ENCODE results near the gene BANK1. TPM values are rescaled to one million over a fixed set of nuclear protein-coding genes. Genes with fewer than 3 reads are reported as not detected.

Gene BANK1
- total and polyA plus RNA-seq, 2 experiments from 2014 or later = not detected

DNA sequence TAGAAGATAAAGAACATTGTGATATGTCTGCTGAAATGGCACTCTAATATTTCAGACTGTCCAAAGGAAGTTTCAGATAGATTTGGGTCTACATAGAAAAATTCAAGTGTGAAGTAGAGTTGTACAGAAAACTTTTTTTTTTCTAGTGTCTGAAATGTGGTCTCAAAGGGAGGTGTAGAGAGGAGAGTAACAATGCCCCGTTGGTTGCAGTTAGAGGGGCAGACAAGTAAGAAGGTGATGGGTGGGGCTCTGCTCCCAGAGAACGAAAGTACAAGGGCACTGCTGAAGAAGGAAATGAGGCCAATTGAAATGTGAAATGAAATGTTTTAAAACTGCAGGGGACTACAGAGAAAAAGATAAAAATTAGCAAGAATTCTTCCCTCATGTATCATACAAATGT lies 177.8 kb downstream of the BANK1 start:
- no peaks in the 10 kb centered on the region for H3K36me3 ChIP-seq (ENCODE audit: low read depth)
- 53 to 61% methylated on average over 2 of the region's 2 CpGs for WGBS, 2 experiments (ENCODE audit: low coverage in 1 of 2, low lambda C conversion rate in 2 of 2, missing lambda C conversion rate in 2 of 2)
- no peaks in the 10 kb centered on the region for H3K9me3 ChIP-seq (ENCODE audit: low read depth)
- H3K9ac ChIP-seq = no peak overlapping the region
- H3K79me2 ChIP-seq (ENCODE audit: insufficient read depth) = no peaks in the 10 kb centered on the region
- peaks cover 5% of the 10 kb centered on the region for H3K4me1 ChIP-seq (ENCODE audit: insufficient read depth)
- H4K20me1 ChIP-seq (ENCODE audit: insufficient read depth) = no peaks in the 10 kb centered on the region
- 0 out of 2 replicates have a peak, but pooled peaks cover 6% of the 10 kb centered on the region for H3F3A ChIP-seq (ENCODE audit: insufficient read depth)
- no peaks in the 10 kb centered on the region for H3K27me3 ChIP-seq (replicated peaks; ENCODE audit: insufficient read depth)
- H2AFZ ChIP-seq = no peak overlapping the region
- H3K4me2 ChIP-seq (ENCODE audit: unreplicated experiment) = no peak overlapping the region
- TF ChIP-seq EZH2 (IDR thresholded peaks at IDR 0.05; ENCODE audit: insufficient read depth, poor library complexity, severe bottlenecking) (no peak), EZH2phosphoT487 (IDR thresholded peaks at IDR 0.05; ENCODE audit: insufficient read depth, low read depth) (no peak)
- H3K27ac ChIP-seq = no peak overlapping the region
- DNase-seq = no peak
- in situ Hi-C loops (cut with MboI) = no loop called here
- no peaks in the 10 kb centered on the region for H3K9me2 ChIP-seq (ENCODE audit: insufficient read depth)
- no peak overlapping the region for H3K4me3 ChIP-seq

DNA sequence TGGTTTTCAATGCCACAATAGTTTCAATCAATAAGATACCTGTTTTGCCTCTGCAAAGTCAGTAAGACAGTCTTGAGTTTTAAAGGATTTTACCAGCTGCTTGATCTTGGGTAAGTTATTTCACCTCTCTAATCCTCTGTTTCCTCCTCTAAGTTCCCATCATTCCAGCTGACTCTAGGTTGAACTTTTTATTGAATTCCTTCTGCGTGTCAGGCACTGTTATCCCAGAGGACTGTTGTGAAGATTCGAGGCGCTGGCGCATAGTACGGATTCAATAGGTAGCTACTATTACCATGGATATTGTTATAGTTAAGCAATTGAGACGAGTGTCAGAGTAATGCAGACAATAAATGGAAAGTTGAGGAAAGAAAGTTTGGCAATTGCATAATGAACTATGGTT lies 179.4 kb downstream of the BANK1 start:
- Histone ChIP-seq H3K4me1 (ENCODE audit: insufficient read depth) (peaks cover 5% of the 10 kb centered on the region), H3F3A (ENCODE audit: insufficient read depth) (0 out of 2 replicates have a peak, but pooled peaks cover 6% of the 10 kb centered on the region), H2AFZ (no peak overlapping the region), H3K4me2 (ENCODE audit: unreplicated experiment) (no peak overlapping the region), H3K79me2 (ENCODE audit: insufficient read depth) (no peaks in the 10 kb centered on the region), H4K20me1 (ENCODE audit: insufficient read depth) (no peaks in the 10 kb centered on the region), H3K4me3 (no peak overlapping the region), H3K27ac (no peak overlapping the region), H3K36me3 (ENCODE audit: low read depth) (no peaks in the 10 kb centered on the region), H3K27me3 (replicated peaks; ENCODE audit: insufficient read depth) (no peaks in the 10 kb centered on the region), H3K9me2 (ENCODE audit: insufficient read depth) (no peaks in the 10 kb centered on the region), H3K9ac (no peak overlapping the region), H3K9me3 (ENCODE audit: low read depth) (no peaks in the 10 kb centered on the region)
- 75 to 78% methylated on average over 6 of the region's 6 CpGs for WGBS, 2 experiments (ENCODE audit: low coverage in 1 of 2, low lambda C conversion rate in 2 of 2, missing lambda C conversion rate in 2 of 2)
- DNase-seq = no peak
- TF ChIP-seq EZH2phosphoT487 (IDR thresholded peaks at IDR 0.05; ENCODE audit: insufficient read depth, low read depth) (no peak), EZH2 (IDR thresholded peaks at IDR 0.05; ENCODE audit: insufficient read depth, poor library complexity, severe bottlenecking) (no peak)
- in situ Hi-C loops (cut with MboI) = no loop called here

DNA sequence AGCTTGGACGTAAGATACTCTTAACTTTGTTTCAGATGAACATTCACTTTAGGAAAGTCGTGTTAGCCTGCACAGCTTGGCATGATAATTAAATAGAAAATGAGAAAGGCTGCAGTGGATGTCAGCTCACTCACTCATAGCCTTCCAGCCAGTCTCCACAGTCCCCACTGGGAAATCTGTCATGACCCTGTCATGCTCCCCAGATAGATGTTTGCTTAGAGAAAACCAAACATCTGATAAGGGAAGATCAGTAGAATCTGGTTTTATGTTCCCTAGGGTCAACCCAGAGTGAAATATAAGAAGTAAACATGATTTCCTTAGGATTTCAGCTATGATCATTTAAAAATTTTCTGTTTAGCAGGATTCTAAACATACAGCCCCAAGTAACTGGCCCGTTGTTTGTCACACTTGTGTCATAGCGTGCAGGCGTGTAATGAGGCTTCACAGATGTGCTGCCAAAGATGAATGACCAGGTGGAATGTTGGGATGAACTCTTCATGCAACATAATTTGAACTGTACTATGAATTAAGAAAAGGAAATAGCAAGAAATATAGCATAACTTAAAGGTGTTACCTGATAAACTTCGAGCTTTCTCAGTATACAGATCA lies 180.1 kb downstream of the BANK1 start:
- DNase-seq = no peak
- H3K4me2 ChIP-seq (ENCODE audit: unreplicated experiment) = no peak overlapping the region
- H3K9me2 ChIP-seq (ENCODE audit: insufficient read depth) = no peaks in the 10 kb centered on the region
- H3K9me3 ChIP-seq (ENCODE audit: low read depth) = no peaks in the 10 kb centered on the region
- 0 out of 2 replicates have a peak, but pooled peaks cover 6% of the 10 kb centered on the region for H3F3A ChIP-seq (ENCODE audit: insufficient read depth)
- no peak overlapping the region for H2AFZ ChIP-seq
- TF ChIP-seq EZH2 (IDR thresholded peaks at IDR 0.05; ENCODE audit: insufficient read depth, poor library complexity, severe bottlenecking) (no peak), EZH2phosphoT487 (IDR thresholded peaks at IDR 0.05; ENCODE audit: insufficient read depth, low read depth) (no peak)
- H3K79me2 ChIP-seq (ENCODE audit: insufficient read depth) = no peaks in the 10 kb centered on the region
- no peak overlapping the region for H3K4me3 ChIP-seq
- H3K4me1 ChIP-seq (ENCODE audit: insufficient read depth) = peaks cover 5% of the 10 kb centered on the region
- H3K27me3 ChIP-seq (replicated peaks; ENCODE audit: insufficient read depth) = no peaks in the 10 kb centered on the region
- H3K36me3 ChIP-seq (ENCODE audit: low read depth) = no peaks in the 10 kb centered on the region
- no peak overlapping the region for H3K9ac ChIP-seq
- H3K27ac ChIP-seq = no peak overlapping the region
- H4K20me1 ChIP-seq (ENCODE audit: insufficient read depth) = no peaks in the 10 kb centered on the region
- in situ Hi-C loops (cut with MboI) = no loop called here
- 67 to 71% methylated on average over 6 of the region's 6 CpGs for WGBS, 2 experiments (ENCODE audit: low coverage in 1 of 2, low lambda C conversion rate in 2 of 2, missing lambda C conversion rate in 2 of 2)

DNA sequence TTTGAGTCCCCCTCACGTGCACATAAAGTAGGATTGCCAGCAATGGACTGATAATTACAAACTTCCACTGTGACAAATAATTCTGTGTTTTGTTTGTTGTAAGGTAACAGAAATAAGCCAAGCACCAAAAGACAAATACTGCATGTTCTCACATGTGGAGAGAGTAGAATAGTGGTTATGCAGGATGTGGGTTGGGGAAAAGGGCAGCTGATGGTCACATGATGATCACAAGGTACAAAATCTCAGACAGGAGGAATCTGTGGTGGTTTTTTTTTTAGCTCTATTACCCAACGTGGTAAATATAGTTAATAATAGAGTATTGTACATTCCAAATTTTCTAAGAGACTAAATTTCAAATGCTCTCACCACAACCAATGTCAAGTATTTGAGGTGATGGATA lies 182.3 kb downstream of the BANK1 start:
- no peaks in the 10 kb centered on the region for H4K20me1 ChIP-seq (ENCODE audit: insufficient read depth)
- H3F3A ChIP-seq (ENCODE audit: insufficient read depth) = peaks cover 8% of the 10 kb centered on the region; the same call in 1 of the 2 replicates
- no peak for DNase-seq
- no peak overlapping the region for H3K27ac ChIP-seq
- WGBS, 2 experiments (ENCODE audit: low coverage in 1 of 2, low lambda C conversion rate in 2 of 2, missing lambda C conversion rate in 2 of 2) = 79 to 81% methylated on average over 2 of the region's 2 CpGs
- no peak for TF ChIP-seq EZH2 (IDR thresholded peaks at IDR 0.05; ENCODE audit: insufficient read depth, poor library complexity, severe bottlenecking)
- no peak for TF ChIP-seq EZH2phosphoT487 (IDR thresholded peaks at IDR 0.05; ENCODE audit: insufficient read depth, low read depth)
- no peaks in the 10 kb centered on the region for H3K79me2 ChIP-seq (ENCODE audit: insufficient read depth)
- no peak overlapping the region for H2AFZ ChIP-seq
- H3K27me3 ChIP-seq (replicated peaks; ENCODE audit: insufficient read depth) = no peaks in the 10 kb centered on the region
- in situ Hi-C loops (cut with MboI) = no loop called here
- peaks cover 18% of the 10 kb centered on the region for H3K4me1 ChIP-seq (ENCODE audit: insufficient read depth)
- no peaks in the 10 kb centered on the region for H3K9me2 ChIP-seq (ENCODE audit: insufficient read depth)
- no peak overlapping the region for H3K4me3 ChIP-seq
- H3K9me3 ChIP-seq (ENCODE audit: low read depth) = no peaks in the 10 kb centered on the region
- H3K4me2 ChIP-seq (ENCODE audit: unreplicated experiment) = no peak overlapping the region
- H3K36me3 ChIP-seq (ENCODE audit: low read depth) = no peaks in the 10 kb centered on the region
- H3K9ac ChIP-seq = no peak overlapping the region

Data from GM23248 (cell line).